ENCODE measurements around the gene PWP2.
A peak's percentile ranks its signal among the peaks of the same experiment; 100 is the strongest.
"Not testable (repeated sequence)": the region's sequence is repeated elsewhere in the genome, so short reads cannot be mapped to it uniquely, and the experiment has no call there.

The PWP2 gene

DNA sequence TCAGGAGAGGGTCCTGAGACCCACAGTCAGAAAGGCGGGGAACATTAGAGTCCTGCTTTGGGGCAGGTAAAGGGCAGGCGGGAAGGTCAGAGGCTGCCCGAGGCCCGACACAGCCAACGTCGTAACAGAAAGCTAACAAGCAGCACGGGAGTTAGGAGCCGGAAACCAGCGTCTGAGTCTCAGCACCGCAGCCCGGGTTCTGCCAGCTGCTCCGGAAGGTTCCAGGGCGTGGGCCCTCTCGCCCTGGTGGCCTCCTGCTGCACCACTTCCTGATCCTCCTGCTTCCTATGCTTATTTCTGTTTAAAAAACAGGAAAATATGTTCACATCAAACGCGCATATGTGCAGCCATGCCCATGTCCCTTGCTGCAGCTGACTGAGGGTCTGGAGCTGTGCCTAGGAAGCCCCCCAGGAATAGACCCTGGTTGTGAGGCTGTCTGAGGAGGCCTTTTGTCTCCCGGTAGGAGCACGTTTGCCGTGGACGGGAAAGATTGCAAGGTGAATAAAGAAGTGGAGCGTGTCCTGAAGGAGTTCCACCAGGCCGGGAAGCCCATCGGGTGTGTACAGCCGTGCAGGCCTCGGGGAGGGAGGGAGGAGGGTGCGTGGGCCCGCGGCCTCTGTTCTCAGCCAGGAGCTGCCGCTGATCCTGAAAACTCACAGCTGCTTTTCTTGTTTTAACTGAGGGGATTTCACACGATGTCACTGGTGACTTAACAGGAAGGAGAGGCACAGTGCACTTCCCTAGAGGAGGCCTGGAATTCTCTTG, 32.8 kb downstream of the PWP2 start:
- not testable (repeated sequence) for DNase-seq

DNA sequence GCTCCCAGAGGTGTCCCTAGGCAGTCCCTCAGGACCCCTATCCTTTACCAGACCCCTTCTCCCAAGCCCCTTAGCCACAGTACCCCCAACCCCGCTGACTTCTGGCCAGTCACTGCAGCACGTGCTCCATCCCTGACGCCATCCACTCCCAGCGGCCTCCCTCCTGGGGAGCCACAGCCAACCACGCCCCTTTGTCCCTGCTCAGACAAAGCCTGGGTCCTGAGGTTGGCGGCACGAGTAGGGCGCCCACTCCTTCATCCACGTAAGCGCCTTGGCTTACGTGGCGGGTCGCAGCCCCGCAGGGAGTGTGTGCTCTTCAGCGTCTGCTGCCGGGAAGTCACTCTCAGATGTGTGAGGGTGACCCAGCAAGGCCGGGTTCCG, 33.3 kb downstream of the PWP2 start:
- not testable (repeated sequence) for DNase-seq

DNA sequence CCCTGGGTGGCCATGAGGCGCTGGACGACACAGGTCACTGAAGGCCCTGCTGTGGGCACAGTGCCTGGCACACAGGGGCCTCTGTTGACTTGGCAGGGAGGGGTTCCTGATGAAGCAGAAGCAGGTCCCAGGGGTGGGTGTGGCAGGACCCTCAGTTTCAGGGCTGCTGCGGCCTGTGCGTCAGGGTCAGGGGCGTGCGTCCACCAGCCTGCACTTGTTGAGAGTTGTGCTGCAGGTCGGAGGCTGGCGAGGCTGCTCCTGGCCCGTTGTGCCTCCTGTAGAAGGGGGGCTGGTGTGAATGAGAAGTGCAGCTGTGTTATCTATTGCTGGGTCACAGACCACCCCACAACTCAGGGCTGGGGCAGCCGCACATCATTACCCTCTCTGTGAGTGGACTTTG, 35.3 kb downstream of the PWP2 start:
- peak; percentile 1 for DNase-seq

DNA sequence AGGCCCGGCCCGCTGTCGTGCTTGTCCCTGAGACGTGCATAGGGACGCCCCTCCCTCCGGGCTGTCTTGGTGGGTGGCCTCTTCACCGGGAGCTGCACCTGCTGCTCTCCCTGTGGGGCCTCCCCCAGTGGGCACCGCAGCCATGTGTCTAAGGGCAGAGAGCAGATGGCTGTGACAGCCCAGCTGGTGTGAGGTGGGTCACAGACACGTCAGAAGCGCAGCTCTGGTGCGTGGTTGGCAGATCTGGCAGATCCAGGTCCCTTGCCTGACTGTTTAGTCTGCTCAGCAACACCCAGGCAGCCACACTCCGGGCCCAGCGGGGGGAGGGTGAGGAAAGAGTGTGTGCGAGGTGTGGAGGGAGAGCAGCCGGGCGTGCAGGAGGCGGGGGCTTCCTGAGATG, 36.2 kb downstream of the PWP2 start:
- not testable (repeated sequence) for DNase-seq

DNA sequence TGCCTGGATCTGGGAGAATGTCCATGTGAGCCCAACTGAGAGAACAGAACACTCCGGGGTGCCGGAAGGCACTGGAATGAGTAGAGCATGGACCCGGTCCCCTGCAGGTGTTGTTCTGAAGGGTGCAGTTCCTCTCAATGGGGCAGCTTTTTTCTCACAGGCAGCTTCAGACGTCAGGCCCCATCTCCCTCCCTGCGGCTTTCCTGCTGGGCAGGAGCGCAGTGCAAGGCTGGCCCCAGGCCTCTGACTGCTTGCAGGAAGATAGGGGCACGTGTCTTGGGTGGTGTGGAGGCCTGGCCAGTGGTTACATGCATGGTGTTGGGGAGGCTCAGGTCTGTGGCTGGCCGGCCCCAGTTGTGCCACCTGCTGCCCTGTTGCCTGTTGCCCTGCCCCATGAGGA, 36.8 kb downstream of the PWP2 start:
- DNase-seq: not testable (repeated sequence)

DNA sequence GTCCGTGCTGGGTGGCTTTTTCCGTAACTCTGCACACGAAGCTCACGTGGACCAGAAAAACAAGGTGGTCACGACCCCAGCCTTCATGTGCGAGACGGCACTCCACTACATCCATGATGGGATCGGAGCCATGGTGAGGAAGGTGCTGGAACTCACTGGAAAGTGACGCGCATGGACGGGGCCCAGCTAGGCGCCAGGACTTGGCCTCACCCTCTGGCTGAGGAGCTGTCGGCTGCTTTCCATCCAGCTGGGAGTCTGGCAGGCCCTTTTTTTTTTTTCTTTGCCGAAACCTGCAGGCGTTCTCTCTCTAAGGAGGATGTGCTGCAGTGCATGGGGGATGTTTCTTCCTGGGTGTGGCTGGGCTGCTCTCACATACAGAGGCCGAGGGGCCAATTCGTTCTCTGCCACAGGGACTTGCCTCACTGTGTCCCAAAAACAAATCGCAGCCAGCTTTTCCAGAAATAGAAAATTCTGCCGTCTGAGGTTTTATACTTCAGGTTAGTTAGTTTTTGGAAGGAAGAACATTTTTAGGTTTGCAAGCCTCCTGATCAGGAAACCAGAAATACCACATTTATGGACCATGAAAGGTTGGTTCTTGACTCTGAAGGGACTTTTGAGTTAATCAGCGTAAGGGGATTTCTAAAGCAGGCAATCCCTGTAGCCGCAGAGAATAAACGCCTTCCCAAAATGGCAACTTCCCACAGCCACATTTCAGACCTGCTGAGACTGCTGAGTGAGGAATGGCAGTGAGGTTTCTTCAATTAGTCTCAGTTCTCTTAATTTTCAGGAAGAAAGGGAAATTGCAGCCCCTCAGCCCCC, 37.8 kb downstream of the PWP2 start:
- not testable (repeated sequence) for DNase-seq

DNA sequence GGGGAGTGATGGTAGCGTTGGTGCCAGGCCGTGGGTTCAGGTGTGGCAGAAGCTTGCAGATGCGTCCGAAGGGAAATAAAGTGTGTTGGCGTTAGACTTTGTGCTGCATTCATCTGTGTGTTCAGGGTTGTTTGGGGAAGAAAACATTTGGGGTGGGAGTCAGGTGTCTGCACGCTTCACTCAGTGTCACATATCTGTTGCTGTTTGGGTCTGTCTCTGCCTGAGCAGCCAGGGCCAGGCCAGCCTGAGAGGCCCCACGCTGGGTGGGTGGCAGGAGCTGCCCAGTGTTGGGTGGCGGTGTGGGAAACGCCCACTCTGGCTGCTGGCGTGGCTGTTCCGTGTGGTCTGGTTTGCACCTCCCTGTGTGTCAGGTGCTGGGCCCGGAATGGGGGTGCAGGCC, 38.4 kb downstream of the PWP2 start:
- DNase-seq: not testable (repeated sequence)

DNA sequence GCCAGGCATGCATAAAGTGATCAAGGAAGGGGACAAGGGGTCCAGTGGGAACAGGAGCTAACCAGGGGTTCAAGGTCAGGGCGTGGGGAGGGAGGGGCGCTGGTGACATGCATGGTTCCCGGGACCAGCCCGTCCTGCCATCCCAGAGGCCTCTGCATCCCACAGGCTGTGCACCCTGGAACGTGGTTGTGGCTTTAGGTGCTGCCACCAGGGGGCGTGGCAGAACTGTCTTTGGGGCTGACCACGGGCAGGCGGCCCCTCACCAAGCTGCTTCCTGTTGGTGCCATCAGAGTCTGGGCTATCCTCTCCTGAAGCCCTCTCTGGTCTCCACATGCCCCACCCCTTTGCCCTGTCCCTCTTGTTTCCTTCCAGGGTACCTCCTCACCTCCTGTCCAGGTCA, 39.9 kb downstream of the PWP2 start:
- DNase-seq: not testable (repeated sequence)

DNA sequence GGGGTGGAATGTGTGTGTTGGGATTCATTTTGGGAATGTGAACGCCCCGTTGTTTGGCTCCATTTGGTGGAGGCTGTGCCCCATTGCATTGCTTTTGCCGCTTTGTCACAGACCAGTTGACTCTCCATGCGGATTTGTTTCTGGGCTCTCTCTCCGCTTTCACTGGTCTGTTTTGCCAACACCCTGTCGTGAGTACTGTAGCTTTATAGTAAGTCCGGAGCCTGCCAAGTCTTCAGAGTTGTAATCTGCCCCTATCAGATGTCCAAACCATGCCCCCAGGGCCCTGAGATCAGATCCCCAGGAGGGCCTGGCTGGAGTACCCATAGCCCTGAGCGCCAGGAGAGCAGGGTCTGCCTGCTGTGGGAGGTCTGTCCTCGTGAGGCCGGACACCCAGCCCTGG, 43.1 kb downstream of the PWP2 start:
- DNase-seq: not testable (repeated sequence)

DNA sequence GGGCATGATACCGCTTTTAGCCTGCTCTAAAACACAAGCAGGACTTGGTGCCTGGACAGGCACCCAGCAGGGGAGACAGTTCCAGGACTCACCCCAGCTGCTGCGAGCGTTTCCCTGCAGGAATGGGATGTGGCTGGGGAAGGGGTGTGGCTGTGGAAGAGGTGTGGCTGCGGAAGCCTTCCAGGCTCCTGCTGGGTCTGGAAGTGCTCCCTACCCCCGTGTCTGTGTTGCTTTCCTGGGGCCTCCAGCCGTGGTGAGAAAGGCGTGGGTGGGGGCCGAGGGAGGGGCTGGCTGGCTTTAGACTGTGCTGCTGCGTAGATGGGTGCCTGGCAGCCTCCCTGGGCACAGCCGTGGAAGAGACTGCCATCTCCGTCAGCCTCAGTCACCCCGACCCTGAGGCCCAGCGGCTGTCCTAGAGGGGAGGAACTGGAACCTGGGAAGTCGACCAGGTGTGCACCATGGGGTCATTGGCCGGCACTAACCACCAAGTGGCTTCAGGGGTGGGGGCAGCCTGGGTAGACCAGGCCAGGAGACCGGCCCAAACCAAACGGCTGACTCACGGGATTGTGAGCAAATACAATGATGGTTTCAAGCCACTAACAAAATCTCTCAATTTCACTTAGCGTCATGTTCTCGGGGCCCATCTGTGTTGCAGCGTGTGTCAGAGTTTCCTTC, 46.2 kb downstream of the PWP2 start:
- not testable (repeated sequence) for DNase-seq

DNA sequence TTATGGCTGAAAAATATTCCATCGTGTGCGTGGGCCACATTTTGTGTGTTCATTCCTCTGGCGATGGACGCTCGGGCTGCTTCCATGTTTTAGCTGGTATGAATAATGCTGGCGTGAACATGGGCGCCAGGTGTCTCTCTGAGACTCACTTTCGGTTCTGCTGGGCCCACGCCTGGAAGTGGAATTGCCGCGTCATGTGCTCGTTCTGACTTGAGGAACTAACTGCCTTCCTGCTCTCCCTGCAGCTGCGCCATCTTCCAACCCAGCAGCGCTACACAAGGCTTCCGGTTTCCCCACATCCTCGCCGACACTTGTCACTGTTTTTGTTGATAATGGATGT, 46.7 kb downstream of the PWP2 start:
- not testable (repeated sequence) for DNase-seq

DNA sequence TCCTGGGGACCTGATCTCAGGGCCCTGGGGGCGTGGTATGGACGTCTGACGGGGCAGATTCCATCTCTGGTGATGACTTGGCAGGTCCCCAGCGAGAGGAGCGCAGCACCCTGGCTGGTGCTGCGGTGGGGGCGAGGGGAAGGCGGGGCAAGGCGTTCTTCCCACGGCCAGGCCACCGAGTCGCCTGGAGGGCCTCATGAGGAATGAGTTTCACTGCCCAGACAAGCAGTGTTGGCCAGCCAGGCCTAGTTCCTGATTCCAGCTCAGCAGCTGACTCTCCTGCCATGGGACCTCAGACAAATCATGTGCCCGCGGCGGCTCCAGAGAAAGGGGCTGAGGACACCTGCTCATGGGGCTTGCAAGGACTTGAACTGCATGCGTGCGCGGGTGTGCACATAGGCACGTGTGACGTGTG, 47.6 kb downstream of the PWP2 start:
- DNase-seq: not testable (repeated sequence)

DNA sequence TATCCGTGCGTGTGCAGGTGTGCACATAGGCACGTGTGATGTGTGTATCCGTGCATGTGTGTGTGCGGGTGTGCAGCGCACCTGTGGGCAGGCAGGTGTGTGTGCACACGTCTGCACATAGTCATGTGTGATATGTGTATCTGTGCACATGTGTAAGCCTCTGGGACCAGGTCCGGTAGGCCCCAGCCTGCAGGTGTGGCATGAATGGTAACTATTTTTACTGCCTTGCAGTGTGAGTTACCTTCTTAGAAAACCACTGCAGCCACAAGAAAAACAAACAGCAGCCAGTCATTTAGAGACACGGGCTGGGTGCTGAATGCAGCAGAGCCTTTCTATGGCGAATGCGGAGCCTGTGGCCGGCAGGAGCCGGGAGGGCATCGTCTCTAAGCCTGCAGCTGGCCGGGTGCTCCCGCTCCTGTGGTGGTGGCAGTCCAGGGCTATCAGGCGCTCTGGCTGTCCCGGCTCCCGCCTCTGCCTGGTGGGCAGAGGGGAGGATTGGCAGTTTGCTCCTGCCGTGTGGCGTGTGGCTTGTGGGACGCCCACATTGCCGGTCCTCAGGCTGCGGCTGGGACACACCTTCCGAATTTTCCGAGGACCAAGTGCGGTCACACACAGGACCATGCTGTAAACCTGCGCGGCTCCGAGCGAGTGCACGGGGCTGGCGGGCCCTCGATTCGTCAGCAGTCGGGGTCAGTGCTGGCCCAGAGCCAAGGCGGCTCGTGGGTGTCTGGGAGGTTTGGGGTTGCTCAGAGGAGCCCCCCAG, 48.2 kb downstream of the PWP2 start:
- not testable (repeated sequence) for DNase-seq

DNA sequence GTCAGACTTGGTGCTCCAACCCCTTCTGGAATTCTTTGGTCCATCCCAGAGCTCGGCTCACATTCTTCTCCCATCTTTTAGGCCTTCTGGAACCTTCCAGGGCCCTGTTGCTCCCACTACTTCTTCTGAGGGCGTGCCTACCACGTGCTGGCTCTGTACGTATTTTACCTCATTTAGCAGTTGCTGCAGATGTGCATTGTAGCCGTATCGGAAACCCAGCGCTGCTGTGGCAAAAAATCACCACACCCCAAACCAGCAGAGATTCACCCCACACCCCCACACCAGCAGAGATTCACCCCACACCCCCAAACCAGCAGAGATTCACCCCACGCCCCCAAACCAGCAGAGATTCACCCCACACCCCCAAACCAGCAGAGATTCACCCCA, 48.8 kb downstream of the PWP2 start:
- not testable (repeated sequence) for DNase-seq

DNA sequence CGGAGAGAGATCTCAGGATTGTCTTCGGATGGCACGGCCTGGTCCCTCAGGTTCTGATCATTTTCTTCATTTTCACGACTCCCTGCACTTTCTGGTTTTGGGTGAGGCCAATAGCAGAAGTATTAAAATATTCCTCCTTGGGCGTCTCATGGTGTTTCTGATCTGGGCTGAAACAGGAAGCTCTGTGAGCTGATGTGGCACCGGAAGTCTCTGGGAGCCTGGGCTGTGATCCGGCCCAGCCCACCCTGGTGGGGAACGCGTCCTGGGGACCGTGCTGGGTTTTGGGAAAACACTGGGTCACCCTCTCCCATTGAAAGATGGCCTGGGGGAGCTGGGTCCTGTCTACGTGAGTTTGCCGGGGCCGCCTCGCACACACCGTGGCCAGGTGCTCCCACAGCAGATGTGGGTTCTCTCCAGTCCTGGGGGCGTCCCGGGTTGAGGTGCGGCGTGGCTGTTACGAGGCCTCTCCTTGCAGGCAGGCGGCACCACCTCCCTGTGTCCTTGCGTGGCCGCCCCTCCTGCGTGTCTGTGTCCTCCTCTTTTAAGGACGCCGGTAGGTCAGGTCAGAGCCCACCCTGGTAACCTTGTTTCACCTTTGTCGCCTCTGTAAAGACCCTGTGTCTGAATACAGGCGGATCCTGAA, 50.4 kb downstream of the PWP2 start:
- not testable (repeated sequence) for DNase-seq

DNA sequence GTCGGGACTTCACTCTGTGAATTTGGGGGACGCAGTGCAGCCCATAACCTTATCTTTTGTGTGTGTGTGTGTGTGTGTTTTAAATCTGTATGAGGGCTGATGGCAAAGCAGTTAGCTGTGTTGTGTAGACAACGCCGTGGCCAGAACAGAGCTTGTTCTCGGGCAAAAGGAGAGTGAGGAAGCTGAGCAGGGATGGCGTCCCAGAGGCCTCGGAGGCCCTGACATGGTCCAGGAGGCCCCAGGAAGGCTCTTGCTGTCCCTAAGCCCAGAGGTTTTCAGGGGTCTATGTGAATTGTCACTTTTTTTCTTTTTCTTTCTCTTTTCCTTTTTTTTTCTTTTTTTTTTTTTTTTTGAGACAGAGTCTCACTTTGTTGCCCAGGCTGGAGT, 50.9 kb downstream of the PWP2 start:
- not testable (repeated sequence) for DNase-seq

DNA sequence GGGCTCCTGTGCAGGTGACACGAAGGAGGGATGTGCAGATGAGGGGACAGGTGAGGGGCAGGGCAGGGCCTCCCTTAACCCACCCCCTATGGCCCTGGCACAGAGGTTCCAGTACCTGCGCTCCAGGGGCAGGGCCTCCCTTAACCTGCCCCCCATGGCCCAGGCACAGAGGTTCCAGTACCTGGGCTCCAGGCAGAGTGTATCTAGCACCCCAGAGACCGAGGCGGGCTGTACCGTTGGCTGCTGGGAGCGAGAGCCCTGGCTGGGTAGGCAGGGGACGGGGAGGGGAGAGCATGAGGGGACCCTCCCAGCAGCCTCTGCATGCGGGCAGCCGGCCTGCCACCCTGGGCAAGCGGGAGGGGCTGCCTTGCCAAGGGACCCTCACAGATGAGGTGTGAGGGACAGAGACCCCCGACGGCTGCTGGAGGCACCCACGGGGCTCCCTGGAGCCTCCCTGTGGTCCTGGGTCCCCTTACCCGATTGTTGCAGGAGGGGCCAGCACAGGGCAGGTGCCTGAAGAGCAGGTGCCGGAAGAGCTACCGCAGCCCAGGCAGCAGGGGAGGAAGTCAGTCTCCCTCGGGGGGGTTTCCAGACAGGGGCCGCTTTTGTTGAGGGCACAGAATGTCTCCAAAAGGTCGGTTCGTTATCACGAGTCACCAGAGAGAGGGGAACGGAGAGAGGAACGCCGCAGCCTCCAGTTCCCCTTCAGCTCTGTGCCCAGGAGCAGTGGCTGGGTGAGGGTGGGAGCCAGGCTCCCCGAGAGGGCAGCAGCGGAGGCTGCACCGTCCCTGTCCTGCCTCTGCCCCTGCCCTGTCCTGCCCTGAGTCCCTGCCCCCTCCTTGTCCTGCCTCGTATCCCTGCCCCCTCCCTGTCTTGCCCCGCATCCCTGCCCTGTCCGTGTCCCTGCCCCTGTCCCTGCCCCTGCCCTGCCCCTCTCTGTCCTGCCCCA, 52.4 kb downstream of the PWP2 start:
- not testable (repeated sequence) for DNase-seq

DNA sequence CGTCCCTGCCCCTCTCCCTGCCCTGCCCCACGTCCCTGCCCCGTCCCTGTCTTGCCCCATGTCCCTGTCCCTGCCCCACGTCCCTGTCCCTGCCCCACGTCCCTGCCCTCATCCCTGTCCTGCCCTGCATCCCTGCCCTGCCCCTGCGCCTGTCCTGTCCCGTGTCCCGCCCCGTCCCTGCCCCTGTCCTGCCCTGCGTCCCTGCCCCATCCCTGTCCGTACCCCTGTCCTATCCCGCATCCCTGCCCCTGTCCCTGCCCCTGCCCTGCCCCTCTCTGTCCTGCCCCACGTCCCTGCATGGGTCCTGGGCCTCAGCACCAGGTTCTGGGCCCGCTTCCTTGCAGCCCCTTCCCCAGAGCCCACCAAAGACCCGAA, 53.1 kb downstream of the PWP2 start:
- DNase-seq: not testable (repeated sequence)

DNA sequence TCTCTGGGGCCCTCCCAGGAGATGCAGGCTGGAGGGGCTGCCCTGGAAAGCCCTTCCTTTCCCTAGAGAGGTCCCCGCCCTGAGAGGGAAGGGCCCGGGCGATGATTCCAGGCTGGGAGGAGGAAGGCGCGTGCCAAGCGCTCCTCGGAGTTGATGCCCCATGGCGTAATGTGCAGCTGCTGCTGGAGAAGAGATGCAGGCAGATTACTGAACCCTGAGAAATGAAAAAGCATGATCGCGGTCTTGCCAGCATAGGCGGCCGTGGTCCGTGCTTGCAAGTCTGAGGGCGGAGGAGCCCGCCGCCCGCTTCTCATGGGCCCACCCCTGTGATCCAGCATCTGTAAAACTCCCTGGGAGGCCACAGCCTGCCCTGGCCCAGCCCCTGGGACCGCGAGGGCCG, 53.6 kb downstream of the PWP2 start:
- not testable (repeated sequence) for DNase-seq

DNA sequence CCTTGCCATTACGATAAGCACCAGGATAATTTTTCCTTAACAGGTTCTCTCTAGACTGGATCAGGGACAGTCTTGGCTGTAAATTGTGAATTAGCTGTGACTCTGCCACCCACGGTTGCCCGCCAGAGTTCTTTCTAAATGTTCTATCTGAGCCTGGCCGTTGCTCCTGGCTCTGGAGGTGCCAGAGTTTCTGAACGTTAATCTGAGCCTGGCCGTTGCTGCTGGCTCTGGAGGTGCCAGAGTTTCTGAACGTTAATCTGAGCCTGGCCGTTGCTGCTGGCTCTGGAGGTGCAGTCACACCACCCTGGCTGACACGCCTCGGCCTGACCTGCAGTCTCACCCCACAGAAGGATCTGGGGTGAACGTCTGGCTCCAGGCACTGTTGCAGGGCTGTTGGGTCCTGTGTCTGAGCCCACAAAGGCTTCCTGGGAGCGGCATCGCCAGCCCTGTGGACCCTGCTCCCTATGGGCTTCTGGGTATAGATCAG, 56.0 kb downstream of the PWP2 start:
- DNase-seq: not testable (repeated sequence)

DNA sequence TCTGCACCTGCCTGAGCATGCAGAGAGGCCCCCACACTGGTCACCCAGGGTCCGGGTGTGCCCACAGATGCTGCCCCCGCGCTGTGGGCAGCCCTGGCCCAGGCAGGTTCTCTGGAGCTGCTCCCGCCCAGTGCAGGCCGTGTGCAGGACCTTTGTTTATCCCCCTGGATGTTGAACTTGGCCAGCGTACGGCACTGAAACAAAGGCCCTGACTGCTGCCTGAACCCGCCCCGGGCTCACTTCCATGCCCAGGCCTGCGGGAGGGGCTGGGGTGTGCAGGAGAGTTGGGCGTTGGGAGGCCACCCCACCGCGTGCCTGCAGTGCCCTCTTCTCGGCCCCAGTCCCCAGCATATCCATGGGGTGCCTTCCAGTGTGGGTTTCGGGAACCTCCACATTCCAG, 58.7 kb downstream of the PWP2 start:
- not testable (repeated sequence) for DNase-seq
